Activated CD4-positive, alpha-beta T cell treated with anti-CD3 and anti-CD28 coated beads for 36 hours (primary cell): ENCODE measurements around the gene DHCR7. TPM values are rescaled to one million over a fixed set of nuclear protein-coding genes. Genes with fewer than 3 reads are reported as not detected.

Experiments
- ATAC-seq: fragments of 200-7000 bp; cut with Tn5 transposase; one replicate; pipeline ENCODE4 v1.10.0; 2021; ENCODE audit warnings: mild to moderate bottlenecking, moderate library complexity
- CTCF ChIA-PET: fragments of 350-600 bp; sonication (Branson Sonifier 250); formaldehyde crosslinking; loops from one replicate; lab custom pipeline; 2021; ENCODE audit warnings: antibody characterized with exemption; lab: Charles Lee
- POLR2A ChIA-PET: fragments of 350-600 bp; sonication (Branson Sonifier 250); formaldehyde crosslinking; loops from one replicate; lab custom pipeline; 2021; ENCODE audit warnings: antibody characterized with exemption, inconsistent platforms; lab: Charles Lee
- DNase-seq: peaks from one replicate; pipeline ENCODE4 v3.0.0-alpha.2; 2020
- H3K27ac Mint-ChIP-seq: one replicate; pipeline ENCODE4 v1.8.0; 2021; ENCODE audit warnings: mixed read lengths
- H3K27me3 Mint-ChIP-seq: one replicate; pipeline ENCODE4 v1.8.0; 2021; ENCODE audit warnings: mixed read lengths
- H3K36me3 Mint-ChIP-seq: one replicate; pipeline ENCODE4 v1.8.0; 2021; ENCODE audit warnings: low read depth, mixed read lengths
- H3K4me1 Mint-ChIP-seq: one replicate; pipeline ENCODE4 v1.8.0; 2021; ENCODE audit warnings: mixed read lengths
- H3K4me3 Mint-ChIP-seq: one replicate; pipeline ENCODE4 v1.8.0; 2021; ENCODE audit warnings: mild to moderate bottlenecking, moderate library complexity, mixed read lengths
- H3K9me3 Mint-ChIP-seq: one replicate; pipeline ENCODE4 v1.8.0; 2021; ENCODE audit warnings: low read depth, mixed read lengths
- intact Hi-C, 2 experiments: fragments of 100-400 bp; cut with DNase I in 1 of 2; cut with micrococcal nuclease in 1 of 2; formaldehyde crosslinking; loops; one replicate each; pipeline versions ENCODE4 v1.14.2 to v1.15.1; 2022 to 2024; cut with DNase I, micrococcal nuclease
- total RNA-seq, 2 experiments: library from RNA; stranded (reverse); gene quantifications; one replicate each; pipeline ENCODE4 v1.2.3, GENCODE V29; 2021

DHCR7 gene
- total RNA-seq, 2 experiments from 2014 or later, result 57.3 to 64.0 TPM

GRCh38 chr11:71485466-71485865 is 37.3 kb upstream of the DHCR7 start:
- no peaks in the 10 kb centered on the region for H3K9me3 Mint-ChIP-seq
- intact Hi-C loops, result no loop called here
- ATAC-seq, result no peak
- no peak for DNase-seq
- H3K36me3 Mint-ChIP-seq, result peaks cover 66% of the 10 kb centered on the region
- peaks cover 21% of the 10 kb centered on the region for H3K4me1 Mint-ChIP-seq
- no peak overlapping the region for H3K4me3 Mint-ChIP-seq
- H3K27me3 Mint-ChIP-seq, result no peaks in the 10 kb centered on the region
- CTCF ChIA-PET, result interaction anchor here (0.6 kb wide), 1 partner anchor 1233 kb away, joined by 3 read pairs; no protein-coding TSS in a partner anchor
- no peak overlapping the region for H3K27ac Mint-ChIP-seq
- POLR2A ChIA-PET, result no interaction called here

GRCh38 chr11:71485063-71485399 is 36.8 kb upstream of the DHCR7 start:
- Mint-ChIP-seq H3K9me3 (no peaks in the 10 kb centered on the region), H3K4me1 (peaks cover 21% of the 10 kb centered on the region), H3K27ac (no peak overlapping the region), H3K27me3 (no peaks in the 10 kb centered on the region), H3K4me3 (no peak overlapping the region), H3K36me3 (peaks cover 64% of the 10 kb centered on the region)
- POLR2A ChIA-PET, result no interaction called here
- CTCF ChIA-PET, result interaction anchor here (0.6 kb wide), 1 partner anchor 1232 kb away, joined by 3 read pairs; no protein-coding TSS in a partner anchor
- intact Hi-C loops, result no loop called here
- DNase-seq (no peak), ATAC-seq (no peak)

GRCh38 chr11:71484248-71485062 is 36.3 kb upstream of the DHCR7 start:
- Mint-ChIP-seq H3K4me3 (no peak overlapping the region), H3K27ac (no peak overlapping the region), H3K9me3 (no peaks in the 10 kb centered on the region), H3K27me3 (no peaks in the 10 kb centered on the region), H3K4me1 (peaks cover 17% of the 10 kb centered on the region), H3K36me3 (peaks cover 65% of the 10 kb centered on the region)
- DNase-seq, result no peak
- ATAC-seq, result no peak
- POLR2A ChIA-PET, result no interaction called here
- CTCF ChIA-PET, result interaction anchor here (0.6 kb wide), 1 partner anchor 1232 kb away, joined by 3 read pairs; no protein-coding TSS in a partner anchor
- intact Hi-C loops, result no loop called here

GRCh38 chr11:71483692-71484091 is 35.5 kb upstream of the DHCR7 start:
- Mint-ChIP-seq H3K36me3 (peaks cover 66% of the 10 kb centered on the region), H3K4me1 (peaks cover 10% of the 10 kb centered on the region), H3K27me3 (no peaks in the 10 kb centered on the region), H3K9me3 (no peaks in the 10 kb centered on the region), H3K4me3 (no peak overlapping the region), H3K27ac (no peak overlapping the region)
- intact Hi-C loops, result no loop called here
- DNase-seq, result no peak
- CTCF ChIA-PET, result no interaction called here
- no peak for ATAC-seq
- POLR2A ChIA-PET, result no interaction called here

GRCh38 chr11:71482746-71483364 is 34.7 kb upstream of the DHCR7 start:
- H3K4me1 Mint-ChIP-seq, result peaks cover 1% of the 10 kb centered on the region
- ATAC-seq (no peak), DNase-seq (no peak)
- no peaks in the 10 kb centered on the region for H3K9me3 Mint-ChIP-seq
- POLR2A ChIA-PET, result no interaction called here
- H3K36me3 Mint-ChIP-seq, result peaks cover 63% of the 10 kb centered on the region
- CTCF ChIA-PET, result interaction anchor here (0.7 kb wide), 1 partner anchor 1781 kb away, joined by 3 read pairs; no protein-coding TSS in a partner anchor
- H3K4me3 Mint-ChIP-seq, result no peak overlapping the region
- no peaks in the 10 kb centered on the region for H3K27me3 Mint-ChIP-seq
- intact Hi-C loops, result no loop called here
- H3K27ac Mint-ChIP-seq, result no peak overlapping the region

GRCh38 chr11:71482216-71482615 is 34.0 kb upstream of the DHCR7 start:
- no peaks in the 10 kb centered on the region for H3K27me3 Mint-ChIP-seq
- intact Hi-C loops, result no loop called here
- H3K9me3 Mint-ChIP-seq, result no peaks in the 10 kb centered on the region
- CTCF ChIA-PET, result no interaction called here
- no peak overlapping the region for H3K27ac Mint-ChIP-seq
- peaks cover 65% of the 10 kb centered on the region for H3K36me3 Mint-ChIP-seq
- H3K4me1 Mint-ChIP-seq, result no peaks in the 10 kb centered on the region
- H3K4me3 Mint-ChIP-seq, result no peak overlapping the region
- POLR2A ChIA-PET, result no interaction called here
- ATAC-seq (no peak), DNase-seq (no peak)

- ChIA-PET CTCF (no interaction called here), POLR2A (no interaction called here)
- H3K27me3 Mint-ChIP-seq, result no peaks in the 10 kb centered on the region
- no peak overlapping the region for H3K4me3 Mint-ChIP-seq
- peaks cover 63% of the 10 kb centered on the region for H3K36me3 Mint-ChIP-seq
- intact Hi-C loops, result no loop called here
- no peaks in the 10 kb centered on the region for H3K9me3 Mint-ChIP-seq
- H3K27ac Mint-ChIP-seq, result no peak overlapping the region
- DNase-seq (no peak), ATAC-seq (no peak)
- H3K4me1 Mint-ChIP-seq, result no peaks in the 10 kb centered on the region
Observed at GRCh38 chr11:71481101-71481960, 33.1 kb upstream of the DHCR7 start.

GRCh38 chr11:71478528-71478840 is 30.3 kb upstream of the DHCR7 start:
- DNase-seq (no peak), ATAC-seq (no peak)
- ChIA-PET POLR2A (no interaction called here), CTCF (interaction anchor here (0.7 kb wide), 1 partner anchor 31 kb away, joined by 3 read pairs; no protein-coding TSS in a partner anchor)
- Mint-ChIP-seq H3K27me3 (no peaks in the 10 kb centered on the region), H3K27ac (no peak overlapping the region), H3K36me3 (peaks cover 46% of the 10 kb centered on the region), H3K4me3 (no peak overlapping the region), H3K4me1 (no peaks in the 10 kb centered on the region), H3K9me3 (no peaks in the 10 kb centered on the region)
- intact Hi-C loops, result no loop called here

GRCh38 chr11:71477641-71478527 is 29.7 kb upstream of the DHCR7 start:
- no peaks in the 10 kb centered on the region for H3K27me3 Mint-ChIP-seq
- no peaks in the 10 kb centered on the region for H3K4me1 Mint-ChIP-seq
- ATAC-seq, result no peak
- H3K27ac Mint-ChIP-seq, result no peak overlapping the region
- peaks cover 42% of the 10 kb centered on the region for H3K36me3 Mint-ChIP-seq
- intact Hi-C loops, result no loop called here
- POLR2A ChIA-PET, result no interaction called here
- H3K4me3 Mint-ChIP-seq, result no peak overlapping the region
- H3K9me3 Mint-ChIP-seq, result no peaks in the 10 kb centered on the region
- no peak for DNase-seq
- CTCF ChIA-PET, result interaction anchor here (0.7 kb wide), 1 partner anchor 31 kb away, joined by 3 read pairs; no protein-coding TSS in a partner anchor

GRCh38 chr11:71476926-71477640 is 28.9 kb upstream of the DHCR7 start:
- Mint-ChIP-seq H3K9me3 (no peaks in the 10 kb centered on the region), H3K36me3 (peaks cover 42% of the 10 kb centered on the region), H3K4me3 (no peak overlapping the region), H3K27me3 (no peaks in the 10 kb centered on the region), H3K4me1 (no peaks in the 10 kb centered on the region), H3K27ac (no peak overlapping the region)
- intact Hi-C loops, result no loop called here
- ATAC-seq (no peak), DNase-seq (no peak)
- ChIA-PET CTCF (no interaction called here), POLR2A (no interaction called here)
